GM19023 (cell line): ENCODE data around the gene ATF3.
A peak's percentile ranks its signal among the peaks of the same experiment; 100 is the strongest.

Experiments used
- ATAC-seq: cut with Tn5 transposase; IDR thresholded peaks from one replicate; pipeline ENCODE4 v1.9.1; 2021; ENCODE audit warnings: mild to moderate bottlenecking, moderate library complexity; ENCODE audit not compliant: unreplicated experiment

Gene ATF3

DNA sequence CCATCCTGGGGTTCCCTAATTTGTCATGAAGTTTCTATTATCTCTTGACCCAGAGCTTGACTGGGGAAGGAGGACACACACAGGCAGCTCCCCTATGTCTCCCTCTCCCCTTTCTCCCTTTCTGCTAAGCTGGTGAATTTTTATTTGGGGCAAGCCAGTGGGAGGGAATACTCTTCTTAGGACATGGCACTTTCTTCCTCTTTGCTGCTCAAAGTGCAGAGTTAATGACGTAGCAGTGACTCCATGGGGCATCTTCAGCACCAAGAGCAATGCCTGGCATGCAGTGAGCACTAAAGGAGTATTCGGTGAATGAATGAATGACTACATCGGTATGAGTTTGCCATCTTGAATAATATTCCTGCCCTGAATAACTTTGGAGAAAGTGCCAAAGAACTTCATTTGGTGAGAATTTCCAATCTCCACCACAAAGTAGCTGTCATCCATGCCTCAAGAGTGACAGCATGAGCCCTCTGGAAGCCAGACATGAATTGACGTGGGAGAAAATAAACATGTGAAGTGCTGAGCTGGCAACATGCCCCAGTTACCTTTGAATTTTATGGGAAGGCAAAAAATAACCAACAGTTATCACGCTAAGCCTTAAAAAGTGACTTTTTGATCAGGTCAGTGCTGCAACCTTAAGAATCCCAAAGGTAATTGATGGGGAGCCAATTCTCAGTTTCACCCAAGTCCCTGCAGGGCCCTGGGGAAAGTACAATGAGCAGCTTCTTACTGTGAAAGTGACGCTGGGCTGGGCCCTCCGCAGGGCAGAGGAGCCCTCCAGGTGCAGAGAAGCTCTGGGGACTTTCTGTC is 22.1 kb upstream of the ATF3 start:
- ATAC-seq, result peak; percentile 94

GRCh38 chr1:212587016-212587887 is 21.3 kb upstream of the ATF3 start:
- ATAC-seq, result no peak

DNA sequence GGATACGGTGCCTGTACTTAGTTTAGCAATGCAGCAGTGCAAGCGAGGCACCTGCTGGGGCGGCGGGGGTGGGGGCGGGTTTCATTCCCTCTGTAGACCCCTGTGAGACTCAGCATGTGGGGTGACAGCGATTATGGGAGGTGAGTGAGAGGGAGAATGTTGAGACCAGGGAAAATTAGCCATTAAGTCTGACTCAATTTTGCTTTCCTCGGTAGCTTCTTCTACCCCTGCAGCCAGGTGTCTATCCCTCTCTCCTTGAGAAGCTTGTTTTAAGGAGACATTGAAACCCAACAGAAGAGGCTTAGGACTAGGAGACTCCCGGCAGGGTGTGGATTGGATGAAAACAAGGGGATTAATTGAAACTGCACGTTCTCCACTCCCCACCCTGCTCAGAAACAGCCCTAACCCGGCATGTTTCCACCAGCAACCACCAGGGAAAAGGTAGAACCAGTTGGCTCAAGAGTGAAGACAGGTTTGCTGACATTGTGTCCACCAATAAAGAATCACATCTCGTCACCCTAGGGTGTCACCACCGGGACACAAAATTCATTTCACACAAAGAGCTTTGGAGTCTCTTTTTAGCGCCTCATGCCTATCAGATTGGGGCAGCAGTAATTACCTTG is 20.6 kb upstream of the ATF3 start:
- no peak for ATAC-seq

DNA sequence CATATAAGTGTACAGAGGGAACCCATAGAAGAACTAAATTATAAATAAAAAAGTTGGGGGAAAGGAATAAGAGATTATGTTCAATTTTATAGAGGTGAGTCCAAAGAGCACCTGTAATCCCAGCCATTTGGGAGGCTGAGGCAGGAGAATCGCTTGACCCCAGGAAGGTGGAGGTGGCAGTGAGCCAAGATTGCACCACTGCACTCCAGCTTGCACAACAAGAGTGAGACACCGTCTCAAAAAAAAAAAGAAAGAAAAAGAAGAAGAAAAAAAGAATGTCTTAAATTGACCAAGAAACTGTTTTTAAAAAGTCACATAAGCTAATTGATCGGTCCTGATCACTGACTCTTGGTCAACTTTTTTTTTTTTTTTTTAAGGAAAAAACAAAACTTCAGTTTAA is 19.1 kb upstream of the ATF3 start:
- ATAC-seq, result no peak

- no peak for ATAC-seq
Observed at GRCh38 chr1:212591922-212592321, 16.6 kb upstream of the ATF3 start.

GRCh38 chr1:212593821-212594251 is 14.7 kb upstream of the ATF3 start:
- ATAC-seq, result no peak

DNA sequence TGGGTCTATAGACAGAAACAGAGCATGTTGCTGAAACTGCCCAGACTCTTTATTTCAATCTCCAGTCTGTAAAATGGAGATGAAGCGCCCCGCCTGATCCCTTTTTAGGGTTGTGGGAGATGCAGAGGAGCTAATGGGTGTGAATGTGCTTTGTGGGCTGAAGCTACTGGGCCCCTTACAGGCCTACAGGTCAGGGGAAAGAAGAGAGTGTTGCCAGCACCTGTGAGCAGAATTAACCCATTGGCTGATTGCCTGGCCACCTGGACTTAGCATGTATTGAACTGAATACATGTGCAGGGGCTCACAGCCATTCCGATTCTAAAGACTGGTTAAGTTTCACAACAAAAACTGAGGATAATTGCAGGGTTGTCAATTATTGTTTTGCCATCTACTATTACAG is 13.9 kb upstream of the ATF3 start:
- ATAC-seq, result no peak

GRCh38 chr1:212595229-212595628 is 13.3 kb upstream of the ATF3 start:
- no peak for ATAC-seq

- ATAC-seq, result peak; percentile 92
Observed at GRCh38 chr1:212595787-212596714, 12.5 kb upstream of the ATF3 start.

DNA sequence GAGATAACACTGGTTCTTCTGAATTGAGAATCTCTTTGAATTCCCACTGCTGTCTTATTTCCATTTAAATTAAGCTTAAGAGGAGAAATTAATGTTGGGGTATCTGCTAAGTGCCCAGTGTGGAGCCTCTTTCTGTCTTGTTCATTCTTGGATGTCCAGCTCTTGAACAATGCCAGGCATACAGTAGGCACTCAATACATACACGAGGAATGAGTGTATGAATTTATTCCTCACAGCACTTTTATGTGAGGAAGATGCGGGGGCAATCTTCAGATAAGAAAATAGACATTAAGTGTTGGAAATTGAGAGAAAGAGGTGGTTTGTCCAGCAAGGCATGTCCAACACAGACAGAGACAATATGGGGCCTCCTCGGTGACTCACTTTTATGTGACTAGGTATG is 11.8 kb upstream of the ATF3 start:
- no peak for ATAC-seq

- no peak for ATAC-seq
Observed at GRCh38 chr1:212597487-212597886, 11.1 kb upstream of the ATF3 start.

- ATAC-seq, result no peak
Observed at GRCh38 chr1:212600071-212600915, 8.3 kb upstream of the ATF3 start.

- no peak for ATAC-seq
Observed at GRCh38 chr1:212600980-212601379, 7.6 kb upstream of the ATF3 start.

DNA sequence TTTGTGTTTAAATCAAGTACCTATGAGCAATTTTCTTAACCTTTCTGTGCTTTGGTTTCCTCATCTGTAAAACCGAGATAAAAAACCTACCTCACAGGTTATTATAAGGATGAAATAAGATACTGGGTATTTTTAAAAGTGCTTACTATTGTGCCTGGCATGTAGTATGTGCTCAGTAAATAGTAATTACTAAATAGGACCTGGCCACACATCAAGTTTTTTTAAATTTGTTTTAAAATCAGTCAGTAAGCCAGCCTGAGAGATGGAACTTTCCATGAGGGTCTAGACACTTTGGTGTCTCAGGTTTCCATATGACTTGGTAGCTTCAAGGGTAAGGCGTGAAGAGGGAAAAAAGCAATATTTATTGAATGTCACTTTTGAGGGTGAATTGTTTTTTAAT is 7.0 kb upstream of the ATF3 start:
- ATAC-seq, result no peak

- no peak for ATAC-seq
Observed at GRCh38 chr1:212605441-212606394, 2.8 kb upstream of the ATF3 start.

DNA sequence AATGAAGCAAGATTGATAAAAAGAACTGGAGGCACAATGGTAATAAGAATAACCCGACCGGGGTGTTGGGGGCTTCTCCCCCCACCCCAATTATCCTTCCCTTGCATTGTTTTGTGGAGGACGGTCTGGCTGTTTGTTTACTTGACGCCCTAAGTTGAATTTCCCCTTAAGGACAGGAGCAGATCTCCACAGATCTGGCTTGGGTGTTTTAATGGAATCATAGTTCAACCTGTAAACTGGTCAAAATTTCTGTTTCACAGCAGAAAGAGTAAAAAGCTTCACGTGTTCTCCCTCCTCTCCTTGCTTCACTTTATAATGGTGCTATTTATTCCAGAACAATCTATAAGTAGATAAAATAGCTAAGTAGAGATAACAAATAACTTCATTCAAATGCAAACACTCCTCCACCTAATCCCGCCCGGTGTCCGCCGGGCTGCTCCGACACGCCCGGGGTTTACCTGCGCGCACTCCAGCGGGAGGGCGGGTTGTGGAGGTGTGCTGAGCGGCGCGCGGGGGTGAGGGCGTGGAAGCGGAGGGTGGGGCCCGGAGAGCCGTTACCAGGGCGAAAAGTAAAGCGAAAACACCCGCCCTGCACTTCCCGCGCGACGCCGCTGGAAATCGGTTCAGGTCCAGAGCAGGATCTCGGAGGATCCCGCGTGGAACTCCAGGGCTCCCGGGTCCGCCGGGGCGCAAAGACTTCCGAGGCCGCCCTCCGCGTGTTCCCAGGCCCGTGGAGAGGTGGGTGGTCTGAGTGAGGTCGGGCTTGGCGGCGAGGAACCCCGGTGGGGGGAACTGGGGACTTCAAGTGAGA is 2.0 kb upstream of the ATF3 start:
- no peak for ATAC-seq

DNA sequence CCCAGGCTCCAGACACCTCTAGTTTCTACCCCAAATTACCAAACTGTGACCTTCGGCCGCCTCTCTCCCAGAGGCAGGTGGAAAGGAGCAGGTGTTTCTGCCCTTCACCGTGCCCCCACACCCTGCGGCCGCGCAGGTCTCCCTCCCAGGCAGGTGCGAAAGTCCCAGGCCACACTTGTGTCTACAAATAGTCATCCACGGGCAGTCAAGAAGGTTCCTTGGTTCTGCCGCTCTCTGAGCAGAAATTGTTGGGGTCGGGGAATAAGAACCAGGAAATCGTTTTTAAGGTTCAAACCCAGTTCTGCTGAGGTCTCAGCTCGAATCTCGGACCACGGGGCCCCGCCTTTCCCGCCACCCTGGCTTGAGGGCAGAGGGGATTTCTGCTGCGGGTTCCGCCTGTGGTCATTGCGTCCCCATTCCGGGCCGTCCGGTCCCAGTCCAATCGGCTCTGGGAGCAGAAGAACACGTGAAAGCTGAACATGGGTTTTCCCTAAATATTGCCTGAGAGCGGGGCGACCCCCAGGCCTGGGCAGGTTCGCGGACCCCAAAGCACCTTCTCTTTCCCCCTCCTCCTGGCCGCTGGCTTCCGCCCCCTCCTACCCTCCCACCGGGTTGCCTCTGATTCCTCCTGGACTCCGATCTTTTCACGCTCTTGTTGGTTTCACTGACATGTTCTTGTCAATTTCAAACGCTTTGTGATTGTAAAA is 1.2 kb upstream of the ATF3 start:
- ATAC-seq, result no peak
